ENCODE measurements around the gene PLA2G2F. TPM values are rescaled to one million over a fixed set of nuclear protein-coding genes. Genes with fewer than 3 reads are reported as not detected.

Gene PLA2G2F
- total and polyA plus RNA-seq, 2 donors (not counting 3 experiments of a cell fraction or from before 2014, with no cell fraction given): not detected

DNA sequence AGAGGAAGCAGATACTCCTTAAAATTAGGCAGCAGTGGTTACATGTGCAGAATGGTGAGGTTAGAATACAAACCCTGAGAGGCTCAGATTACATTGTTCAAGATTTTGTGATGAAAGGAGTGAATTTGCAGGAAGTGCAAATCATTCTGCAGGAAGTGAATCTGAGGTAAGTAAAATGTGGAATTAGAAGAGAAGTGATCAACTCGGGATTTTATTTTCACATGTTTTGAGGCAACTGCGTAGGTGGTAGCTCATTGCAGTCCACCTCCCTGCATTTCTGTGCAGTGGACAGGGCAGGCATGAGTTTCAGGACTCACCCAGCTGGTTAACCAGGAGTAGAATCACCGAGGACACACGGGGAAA, 49.3 kb downstream of the PLA2G2F start:
- dilution Hi-C loops (cut with MboI; ENCODE audit: extremely low pct_ligation_motif_present, low sequenced_read_pairs) (no loop called here), intact Hi-C loops (cut with micrococcal nuclease) (no loop called here)
- BruUV-seq (replicated peaks): no TSS peak
- CTCF ChIA-PET: interaction anchor here (1.5 to 2.5 kb wide), 4 partner anchors 7 to 306 kb away, joined by 3 to 7 read pairs (median 6); no protein-coding TSS in a partner anchor
- TF ChIP-seq, protein P1, sequence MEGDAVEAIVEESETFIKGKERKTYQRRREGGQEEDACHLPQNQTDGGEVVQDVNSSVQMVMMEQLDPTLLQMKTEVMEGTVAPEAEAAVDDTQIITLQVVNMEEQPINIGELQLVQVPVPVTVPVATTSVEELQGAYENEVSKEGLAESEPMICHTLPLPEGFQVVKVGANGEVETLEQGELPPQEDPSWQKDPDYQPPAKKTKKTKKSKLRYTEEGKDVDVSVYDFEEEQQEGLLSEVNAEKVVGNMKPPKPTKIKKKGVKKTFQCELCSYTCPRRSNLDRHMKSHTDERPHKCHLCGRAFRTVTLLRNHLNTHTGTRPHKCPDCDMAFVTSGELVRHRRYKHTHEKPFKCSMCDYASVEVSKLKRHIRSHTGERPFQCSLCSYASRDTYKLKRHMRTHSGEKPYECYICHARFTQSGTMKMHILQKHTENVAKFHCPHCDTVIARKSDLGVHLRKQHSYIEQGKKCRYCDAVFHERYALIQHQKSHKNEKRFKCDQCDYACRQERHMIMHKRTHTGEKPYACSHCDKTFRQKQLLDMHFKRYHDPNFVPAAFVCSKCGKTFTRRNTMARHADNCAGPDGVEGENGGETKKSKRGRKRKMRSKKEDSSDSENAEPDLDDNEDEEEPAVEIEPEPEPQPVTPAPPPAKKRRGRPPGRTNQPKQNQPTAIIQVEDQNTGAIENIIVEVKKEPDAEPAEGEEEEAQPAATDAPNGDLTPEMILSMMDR (IDR thresholded peaks at IDR 0.05; ENCODE audit: extremely low read depth in 1 of 2, insufficient read depth in 1 of 2, low read depth in 1 of 2, low read length in 2 of 2): no peak
- no peak for TF ChIP-seq MAX (IDR thresholded peaks at IDR 0.05; ENCODE audit: insufficient read depth, insufficient read length)
- TF ChIP-seq EZH2 (IDR thresholded peaks at IDR 0.05; ENCODE audit: borderline replicate concordance, low read depth, low read length, severe bottlenecking): no peak
- no peak for TF ChIP-seq MYC (IDR thresholded peaks at IDR 0.05; ENCODE audit: low read depth, low read length)
- TF ChIP-seq POLR2A (IDR thresholded peaks at IDR 0.05; ENCODE audit: low read depth, low read length): no peak
- TF ChIP-seq GATA2 (IDR thresholded peaks at IDR 0.05; ENCODE audit: insufficient read depth, insufficient read length, low read depth, low read length): no peak
- TF ChIP-seq POLR2AphosphoS5 (IDR thresholded peaks at IDR 0.05; ENCODE audit: insufficient read depth, low read depth, low read length): no peak
- TF ChIP-seq FOS (IDR thresholded peaks at IDR 0.05; ENCODE audit: borderline replicate concordance, insufficient read depth, low read length): no peak
- TF ChIP-seq JUN (IDR thresholded peaks at IDR 0.05; ENCODE audit: borderline replicate concordance, insufficient read depth, insufficient read length, low read depth): no peak
- no peak overlapping the region for H3K4me3 ChIP-seq (replicated peaks in 1 of 3; ENCODE audit: insufficient read depth in 1 of 3, low read depth in 1 of 3, low read length in 3 of 3)
- H3K9me1 ChIP-seq (replicated peaks; ENCODE audit: control insufficient read depth, extremely low read depth, insufficient read depth, low read length): no peaks in the 10 kb centered on the region
- no peaks in the 10 kb centered on the region for H4K20me1 ChIP-seq (replicated peaks; ENCODE audit: control insufficient read depth, extremely low read depth, insufficient read depth, low read length)
- H3K27ac ChIP-seq (ENCODE audit: insufficient read depth, low read depth, low read length): no peak overlapping the region
- no peak overlapping the region for H3K4me2 ChIP-seq (ENCODE audit: insufficient read depth, low read length)
- POLR2A ChIA-PET: no interaction called here
- H3K9me3 ChIP-seq (replicated peaks; ENCODE audit: control insufficient read depth, insufficient read depth, low read length): no peaks in the 10 kb centered on the region
- H3K79me2 ChIP-seq (ENCODE audit: control insufficient read depth, insufficient read depth, low read length): no peaks in the 10 kb centered on the region
- no peaks in the 10 kb centered on the region for H3K36me3 ChIP-seq (ENCODE audit: control insufficient read depth in 2 of 2, extremely low read depth in 1 of 2, insufficient read depth in 2 of 2, low read length in 2 of 2)
- H3K4me1 ChIP-seq (ENCODE audit: control insufficient read depth, extremely low read depth, insufficient read depth, low read length): peaks cover 4% of the 10 kb centered on the region
- FAIRE-seq: no peak
- no peak overlapping the region for H2AFZ ChIP-seq (ENCODE audit: low read depth, low read length)
- peaks cover 14 to 24% of the 10 kb centered on the region in 2 experiments for H3K27me3 ChIP-seq (ENCODE audit: control insufficient read depth in 2 of 2, insufficient read depth in 2 of 2, low read length in 2 of 2)
- H3K9ac ChIP-seq (replicated peaks; ENCODE audit: extremely low read depth, insufficient read depth, low read length): no peak overlapping the region
- no peak for DNase-seq (ENCODE audit: low read depth, low spot score)

Data from endothelial cell of umbilical vein (primary cell).